Chondrocyte (in vitro differentiated cells): ENCODE measurements around the gene GIGYF1. TPM values are rescaled to one million over a fixed set of nuclear protein-coding genes. Genes with fewer than 3 reads are reported as not detected.
A peak's percentile ranks its signal among the peaks of the same experiment; 100 is the strongest.

ENCODE experiments used
- DNase-seq: peaks from one replicate; pipeline ENCODE4 v3.0.0; 2021; ENCODE audit warnings: mixed read lengths, low spot score
- H3K27ac Mint-ChIP-seq: one replicate; pipeline ENCODE4 v1.8.0; 2021; ENCODE audit warnings: mild to moderate bottlenecking, moderate library complexity, mixed read lengths; ENCODE audit not compliant: unreplicated experiment
- H3K27me3 Mint-ChIP-seq: 2 replicates; pipeline ENCODE4 v1.8.0; 2021; ENCODE audit warnings: low read depth, mixed read lengths
- H3K36me3 Mint-ChIP-seq: 2 replicates; pipeline ENCODE4 v1.8.0; 2021; ENCODE audit warnings: low read depth, mixed read lengths
- H3K4me1 Mint-ChIP-seq: 2 replicates; pipeline ENCODE4 v1.8.0; 2021; ENCODE audit warnings: low read depth, mild to moderate bottlenecking, mixed read lengths
- H3K4me3 Mint-ChIP-seq: one replicate; pipeline ENCODE4 v1.8.0; 2021; ENCODE audit warnings: mild to moderate bottlenecking, moderate library complexity, mixed read lengths; ENCODE audit not compliant: unreplicated experiment
- H3K9me3 Mint-ChIP-seq: 2 replicates; pipeline ENCODE4 v1.8.0; 2021; ENCODE audit warnings: low read depth, mixed read lengths
- total RNA-seq: library from RNA; stranded (reverse); gene quantifications from 3 replicates; pipeline ENCODE4 v1.2.1, GENCODE V29; 2021
- TF ChIP-seq, protein P1 (sequence below): fragments of 200-600 bp; sonication (generic); IDR thresholded peaks from 2 replicates; pipeline ENCODE4 v1.5.0; 2021; ENCODE audit warnings: antibody characterized with exemption, mild to moderate bottlenecking, moderate library complexity

GIGYF1 gene
- total RNA-seq, 1 donor from 2014 or later: 32.8 TPM

GRCh38 chr7:100679129-100679926 lies 14.7 kb downstream of the GIGYF1 start:
- no peak for DNase-seq
- H3K9me3 Mint-ChIP-seq: no peaks in the 10 kb centered on the region
- H3K27ac Mint-ChIP-seq: peak overlapping the region; percentile 84
- TF ChIP-seq, protein P1, sequence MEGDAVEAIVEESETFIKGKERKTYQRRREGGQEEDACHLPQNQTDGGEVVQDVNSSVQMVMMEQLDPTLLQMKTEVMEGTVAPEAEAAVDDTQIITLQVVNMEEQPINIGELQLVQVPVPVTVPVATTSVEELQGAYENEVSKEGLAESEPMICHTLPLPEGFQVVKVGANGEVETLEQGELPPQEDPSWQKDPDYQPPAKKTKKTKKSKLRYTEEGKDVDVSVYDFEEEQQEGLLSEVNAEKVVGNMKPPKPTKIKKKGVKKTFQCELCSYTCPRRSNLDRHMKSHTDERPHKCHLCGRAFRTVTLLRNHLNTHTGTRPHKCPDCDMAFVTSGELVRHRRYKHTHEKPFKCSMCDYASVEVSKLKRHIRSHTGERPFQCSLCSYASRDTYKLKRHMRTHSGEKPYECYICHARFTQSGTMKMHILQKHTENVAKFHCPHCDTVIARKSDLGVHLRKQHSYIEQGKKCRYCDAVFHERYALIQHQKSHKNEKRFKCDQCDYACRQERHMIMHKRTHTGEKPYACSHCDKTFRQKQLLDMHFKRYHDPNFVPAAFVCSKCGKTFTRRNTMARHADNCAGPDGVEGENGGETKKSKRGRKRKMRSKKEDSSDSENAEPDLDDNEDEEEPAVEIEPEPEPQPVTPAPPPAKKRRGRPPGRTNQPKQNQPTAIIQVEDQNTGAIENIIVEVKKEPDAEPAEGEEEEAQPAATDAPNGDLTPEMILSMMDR: no peak
- peak overlapping the region; percentile 31 for H3K4me3 Mint-ChIP-seq
- no peaks in the 10 kb centered on the region for H3K27me3 Mint-ChIP-seq
- H3K36me3 Mint-ChIP-seq: peaks cover 9% of the 10 kb centered on the region
- H3K4me1 Mint-ChIP-seq: peaks cover 6% of the 10 kb centered on the region

DNA sequence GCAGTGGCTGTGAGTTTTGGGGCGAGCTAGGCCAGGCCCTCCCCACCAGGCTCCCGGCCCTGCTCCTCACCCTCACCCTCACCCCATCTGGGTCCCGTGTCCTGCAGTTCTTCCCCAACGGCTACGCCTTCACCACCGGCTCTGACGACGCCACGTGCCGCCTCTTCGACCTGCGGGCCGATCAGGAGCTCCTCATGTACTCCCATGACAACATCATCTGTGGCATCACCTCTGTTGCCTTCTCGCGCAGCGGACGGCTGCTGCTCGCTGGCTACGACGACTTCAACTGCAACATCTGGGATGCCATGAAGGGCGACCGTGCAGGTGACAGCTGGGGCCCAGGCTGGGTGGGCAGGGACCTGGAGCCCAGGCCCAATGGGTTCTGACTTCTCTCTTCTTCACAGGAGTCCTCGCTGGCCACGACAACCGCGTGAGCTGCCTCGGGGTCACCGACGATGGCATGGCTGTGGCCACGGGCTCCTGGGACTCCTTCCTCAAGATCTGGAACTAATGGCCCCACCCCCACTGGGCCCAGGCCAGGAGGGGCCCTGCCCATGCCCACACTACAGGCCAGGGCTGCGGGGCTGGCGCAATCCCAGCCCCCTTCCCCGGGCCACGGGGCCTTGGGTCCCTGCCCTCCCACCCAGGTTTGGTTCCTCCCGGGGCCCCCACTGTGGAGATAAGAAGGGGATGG lies 15.6 kb downstream of the GIGYF1 start:
- H3K9me3 Mint-ChIP-seq: no peaks in the 10 kb centered on the region
- no peak for DNase-seq
- no peak overlapping the region for H3K4me3 Mint-ChIP-seq
- no peaks in the 10 kb centered on the region for H3K27me3 Mint-ChIP-seq
- TF ChIP-seq, protein P1: no peak
- H3K36me3 Mint-ChIP-seq: peaks cover 9% of the 10 kb centered on the region
- peak overlapping the region; percentile 29 for H3K27ac Mint-ChIP-seq
- peaks cover 6% of the 10 kb centered on the region for H3K4me1 Mint-ChIP-seq

DNA sequence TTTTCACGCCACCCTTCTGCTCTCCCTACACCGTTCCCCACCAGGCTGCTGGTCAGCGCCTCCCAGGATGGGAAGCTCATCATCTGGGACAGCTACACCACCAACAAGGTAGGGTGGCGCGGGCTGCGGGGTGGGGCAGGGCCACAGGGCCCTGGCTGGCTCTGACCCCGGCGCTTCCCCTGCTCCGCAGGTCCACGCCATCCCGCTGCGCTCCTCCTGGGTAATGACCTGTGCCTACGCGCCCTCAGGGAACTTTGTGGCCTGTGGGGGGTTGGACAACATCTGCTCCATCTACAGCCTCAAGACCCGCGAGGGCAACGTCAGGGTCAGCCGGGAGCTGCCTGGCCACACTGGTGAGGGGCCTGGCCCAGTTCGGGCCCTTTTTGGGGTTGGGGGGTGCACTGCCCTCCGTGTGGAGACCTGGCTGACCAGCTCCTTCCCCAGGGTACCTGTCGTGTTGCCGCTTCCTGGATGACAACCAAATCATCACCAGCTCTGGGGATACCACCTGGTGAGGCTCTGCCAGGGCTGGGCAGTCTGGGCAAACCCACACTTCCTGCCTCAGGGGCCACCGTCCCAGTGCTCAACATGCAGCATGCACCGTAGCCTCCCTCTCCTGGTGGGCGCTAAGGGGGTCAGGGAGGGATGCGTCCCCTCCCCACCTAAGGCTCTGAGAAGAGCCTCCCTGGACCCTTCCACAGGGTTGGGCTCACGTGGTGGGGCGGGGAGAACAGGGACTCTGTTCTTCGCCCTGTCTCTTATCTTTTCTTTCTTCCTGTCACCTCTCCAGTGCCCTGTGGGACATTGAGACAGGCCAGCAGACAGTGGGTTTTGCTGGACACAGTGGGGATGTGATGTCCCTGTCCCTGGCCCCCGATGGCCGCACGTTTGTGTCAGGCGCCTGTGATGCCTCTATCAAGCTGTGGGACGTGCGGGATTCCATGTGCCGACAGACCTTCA lies 16.5 kb downstream of the GIGYF1 start:
- no peak overlapping the region for H3K4me3 Mint-ChIP-seq
- TF ChIP-seq, protein P1: no peak
- no peak for DNase-seq
- H3K36me3 Mint-ChIP-seq: peaks cover 7% of the 10 kb centered on the region
- H3K9me3 Mint-ChIP-seq: no peaks in the 10 kb centered on the region
- H3K4me1 Mint-ChIP-seq: peaks cover 6% of the 10 kb centered on the region
- no peaks in the 10 kb centered on the region for H3K27me3 Mint-ChIP-seq
- no peak overlapping the region for H3K27ac Mint-ChIP-seq

DNA sequence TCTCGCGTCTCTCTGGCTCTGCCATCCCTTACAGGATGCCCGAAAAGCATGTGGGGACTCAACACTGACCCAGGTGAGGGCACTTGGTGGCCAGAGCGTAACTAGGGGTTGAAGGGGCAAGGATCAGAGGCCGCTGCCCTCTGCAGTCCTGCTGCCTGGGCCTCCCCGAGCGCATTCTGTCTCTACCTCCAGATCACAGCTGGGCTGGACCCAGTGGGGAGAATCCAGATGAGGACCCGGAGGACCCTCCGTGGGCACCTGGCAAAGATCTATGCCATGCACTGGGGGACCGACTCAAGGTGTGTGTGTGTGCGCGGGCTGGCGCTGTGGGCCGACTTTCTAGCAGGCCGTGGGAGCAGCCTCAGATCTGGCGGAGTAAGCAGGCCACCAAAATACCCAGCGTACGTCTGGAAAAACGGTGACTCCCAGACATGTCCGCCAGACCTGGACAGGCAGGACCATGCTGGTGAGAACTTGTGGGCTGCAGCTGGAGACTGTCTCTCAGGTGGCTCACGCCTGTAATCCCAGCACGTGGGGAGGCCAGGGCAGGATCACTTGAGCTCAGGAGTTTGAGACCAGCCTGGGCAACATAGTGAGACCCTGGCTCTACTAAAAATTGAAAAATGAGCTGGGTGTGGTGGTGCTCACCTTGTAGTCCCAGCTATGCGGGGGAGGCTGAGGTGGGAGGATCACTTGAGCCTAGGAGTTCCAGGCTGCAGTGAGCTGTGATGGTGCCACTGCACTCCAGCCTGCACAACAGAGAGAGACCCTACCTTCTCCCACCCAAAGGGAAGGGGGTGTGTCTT lies 17.3 kb downstream of the GIGYF1 start:
- Mint-ChIP-seq H3K27me3 (no peaks in the 10 kb centered on the region), H3K9me3 (no peaks in the 10 kb centered on the region), H3K4me3 (peak overlapping the region; percentile 68), H3K4me1 (peaks cover 6% of the 10 kb centered on the region), H3K27ac (peak overlapping the region; percentile 66), H3K36me3 (peaks cover 7% of the 10 kb centered on the region)
- no peak for DNase-seq
- TF ChIP-seq, protein P1: no peak
